Tibial artery (tissue), 4 donors: Measurements from ENCODE around the gene CHTF18.

Source experiments
- DNase-seq, 2 donors: peaks; one replicate each; pipeline ENCODE4 v3.0.0-alpha.2; 2019
- H3K27ac ChIP-seq, 2 donors: fragments of 200-600 bp; sonication (generic) in 1 of 2; 1 replicate in 1 of 2; 2 replicates in 1 of 2; pipeline ENCODE4 v1.5.1; 2018 to 2019; ENCODE audit warnings: mild to moderate bottlenecking in 1 of 2
- H3K27me3 ChIP-seq, 2 donors: fragments of 200-600 bp; sonication (generic) in 1 of 2; one replicate each; pipeline versions ENCODE4 v1.5.1 to v1.6.0; 2016 to 2019
- H3K36me3 ChIP-seq, 3 donors: fragments of 200-600 bp; sonication (generic) in 2 of 3; one replicate each; pipeline ENCODE4 v1.5.1; 2016 to 2019; ENCODE audit warnings: mild to moderate bottlenecking in 2 of 3
- H3K4me1 ChIP-seq, 4 donors: fragments of 200-600 bp; sonication (generic) in 2 of 4; 1 replicate in 3 of 4; 2 replicates in 1 of 4; pipeline ENCODE4 v1.5.1; 2016 to 2019
- H3K4me3 ChIP-seq, 2 donors: fragments of 200-600 bp; sonication (generic) in 1 of 2; 1 replicate in 1 of 2; 2 replicates in 1 of 2; pipeline ENCODE4 v1.5.1; 2018 to 2019; ENCODE audit warnings: mild to moderate bottlenecking in 2 of 2
- H3K9me3 ChIP-seq, 3 donors: fragments of 200-600 bp; sonication (generic) in 1 of 3; one replicate each; pipeline ENCODE4 v1.5.1; 2016 to 2019
- intact Hi-C: fragments of 100-400 bp; cut with DNase I; formaldehyde crosslinking; loops from one replicate; pipeline ENCODE4 v1.15.0; 2023; ENCODE audit warnings: low total_unique reads
- TF ChIP-seq, protein P1 (sequence below), 2 experiments: fragments of 200-600 bp in 1 of 2; fragments of 450-650 bp in 1 of 2; IDR thresholded peaks; one replicate each; pipeline ENCODE4 v1.5.1; 2017 to 2019; ENCODE audit warnings: antibody characterized with exemption in 2 of 2, mild to moderate bottlenecking in 1 of 2, moderate library complexity in 1 of 2

Gene CHTF18

DNA sequence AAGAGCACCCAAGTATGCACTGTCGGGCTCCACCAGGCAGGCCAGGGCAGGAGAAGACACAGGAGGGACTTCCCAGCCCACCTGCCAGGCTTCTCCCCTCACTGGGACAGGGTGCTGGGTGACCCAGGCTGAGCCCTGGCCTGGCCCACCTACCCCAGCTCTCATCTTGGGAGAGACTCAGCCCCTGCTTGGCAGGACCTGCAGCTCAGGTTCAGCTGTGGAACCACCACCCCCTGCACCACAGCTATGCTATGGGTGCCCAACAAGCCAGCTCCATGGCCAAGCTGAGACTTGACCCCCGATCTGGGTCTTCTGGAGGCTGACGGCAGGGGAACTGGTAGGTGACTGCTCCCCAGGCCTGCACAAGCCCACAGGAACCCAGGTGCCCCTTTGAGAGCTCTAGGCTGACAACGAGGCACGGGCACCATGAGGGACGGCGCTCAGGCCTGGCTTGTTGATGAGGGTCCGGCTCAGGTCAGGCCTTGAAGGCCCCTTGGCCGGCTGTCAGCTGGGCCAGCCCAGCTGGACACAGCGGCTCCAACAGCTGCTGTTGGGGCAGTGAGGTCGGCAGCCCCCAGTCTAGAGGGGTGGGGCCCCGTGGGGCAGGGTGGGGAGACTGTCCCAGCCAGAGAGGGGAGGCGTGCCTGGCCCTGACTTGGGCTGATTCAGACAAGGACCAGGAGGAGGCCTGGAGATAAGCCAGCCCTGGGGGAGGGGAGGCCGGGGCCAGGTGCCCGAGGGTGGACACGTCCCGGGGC lies 4.8 kb upstream of the CHTF18 start:
- DNase-seq, result no peak
- H3K27ac ChIP-seq, result no peak overlapping the region

DNA sequence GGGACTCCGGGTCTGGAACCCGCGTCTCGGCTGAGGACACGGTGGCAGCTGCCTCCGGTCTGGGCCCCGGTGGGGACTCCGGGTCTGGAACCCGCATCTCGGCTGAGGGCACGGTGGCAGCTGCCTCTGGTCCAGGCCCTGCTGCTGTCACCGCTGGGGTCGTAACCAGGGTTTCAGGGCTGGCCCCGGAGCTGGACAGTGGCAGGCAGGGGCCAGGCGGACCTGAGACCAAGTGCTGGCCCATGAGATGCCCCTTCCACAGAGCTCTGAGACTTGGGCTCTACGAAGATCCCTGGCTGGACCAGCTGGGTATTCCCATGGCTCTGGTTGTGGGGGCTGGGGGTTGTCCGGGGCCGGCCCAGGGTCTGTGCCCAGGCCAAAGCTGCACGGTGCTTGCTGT lies 4.0 kb upstream of the CHTF18 start:
- H3K4me3 ChIP-seq, result no peak overlapping the region
- peaks cover 0 to 47% of the 10 kb centered on the region in 2 donors for H3K27me3 ChIP-seq
- no peak for DNase-seq
- TF ChIP-seq, protein P1, sequence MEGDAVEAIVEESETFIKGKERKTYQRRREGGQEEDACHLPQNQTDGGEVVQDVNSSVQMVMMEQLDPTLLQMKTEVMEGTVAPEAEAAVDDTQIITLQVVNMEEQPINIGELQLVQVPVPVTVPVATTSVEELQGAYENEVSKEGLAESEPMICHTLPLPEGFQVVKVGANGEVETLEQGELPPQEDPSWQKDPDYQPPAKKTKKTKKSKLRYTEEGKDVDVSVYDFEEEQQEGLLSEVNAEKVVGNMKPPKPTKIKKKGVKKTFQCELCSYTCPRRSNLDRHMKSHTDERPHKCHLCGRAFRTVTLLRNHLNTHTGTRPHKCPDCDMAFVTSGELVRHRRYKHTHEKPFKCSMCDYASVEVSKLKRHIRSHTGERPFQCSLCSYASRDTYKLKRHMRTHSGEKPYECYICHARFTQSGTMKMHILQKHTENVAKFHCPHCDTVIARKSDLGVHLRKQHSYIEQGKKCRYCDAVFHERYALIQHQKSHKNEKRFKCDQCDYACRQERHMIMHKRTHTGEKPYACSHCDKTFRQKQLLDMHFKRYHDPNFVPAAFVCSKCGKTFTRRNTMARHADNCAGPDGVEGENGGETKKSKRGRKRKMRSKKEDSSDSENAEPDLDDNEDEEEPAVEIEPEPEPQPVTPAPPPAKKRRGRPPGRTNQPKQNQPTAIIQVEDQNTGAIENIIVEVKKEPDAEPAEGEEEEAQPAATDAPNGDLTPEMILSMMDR (IDR thresholded peaks at IDR 0.05), result no peak
- no peaks in the 10 kb centered on the region for H3K9me3 ChIP-seq
- no peak overlapping the region for H3K27ac ChIP-seq
- intact Hi-C loops, result no loop called here
- H3K36me3 ChIP-seq, result peaks cover 0 to 9% (median 0%) of the 10 kb centered on the region in 3 donors
- H3K4me1 ChIP-seq, result peaks cover 0 to 47% (median 19%) of the 10 kb centered on the region in 4 donors

More for the DNA sequence above, 4.8 kb upstream of the CHTF18 start:
- H3K4me3 ChIP-seq, result no peak overlapping the region
- H3K9me3 ChIP-seq, result no peaks in the 10 kb centered on the region
- H3K36me3 ChIP-seq, result peaks cover 0 to 9% (median 0%) of the 10 kb centered on the region in 3 donors
- intact Hi-C loops, result no loop called here
- TF ChIP-seq, protein P1 (IDR thresholded peaks at IDR 0.05), result no peak
- H3K27me3 ChIP-seq, result peaks cover 0 to 55% of the 10 kb centered on the region in 2 donors
- peaks cover 0 to 38% (median 11%) of the 10 kb centered on the region in 4 donors for H3K4me1 ChIP-seq

DNA sequence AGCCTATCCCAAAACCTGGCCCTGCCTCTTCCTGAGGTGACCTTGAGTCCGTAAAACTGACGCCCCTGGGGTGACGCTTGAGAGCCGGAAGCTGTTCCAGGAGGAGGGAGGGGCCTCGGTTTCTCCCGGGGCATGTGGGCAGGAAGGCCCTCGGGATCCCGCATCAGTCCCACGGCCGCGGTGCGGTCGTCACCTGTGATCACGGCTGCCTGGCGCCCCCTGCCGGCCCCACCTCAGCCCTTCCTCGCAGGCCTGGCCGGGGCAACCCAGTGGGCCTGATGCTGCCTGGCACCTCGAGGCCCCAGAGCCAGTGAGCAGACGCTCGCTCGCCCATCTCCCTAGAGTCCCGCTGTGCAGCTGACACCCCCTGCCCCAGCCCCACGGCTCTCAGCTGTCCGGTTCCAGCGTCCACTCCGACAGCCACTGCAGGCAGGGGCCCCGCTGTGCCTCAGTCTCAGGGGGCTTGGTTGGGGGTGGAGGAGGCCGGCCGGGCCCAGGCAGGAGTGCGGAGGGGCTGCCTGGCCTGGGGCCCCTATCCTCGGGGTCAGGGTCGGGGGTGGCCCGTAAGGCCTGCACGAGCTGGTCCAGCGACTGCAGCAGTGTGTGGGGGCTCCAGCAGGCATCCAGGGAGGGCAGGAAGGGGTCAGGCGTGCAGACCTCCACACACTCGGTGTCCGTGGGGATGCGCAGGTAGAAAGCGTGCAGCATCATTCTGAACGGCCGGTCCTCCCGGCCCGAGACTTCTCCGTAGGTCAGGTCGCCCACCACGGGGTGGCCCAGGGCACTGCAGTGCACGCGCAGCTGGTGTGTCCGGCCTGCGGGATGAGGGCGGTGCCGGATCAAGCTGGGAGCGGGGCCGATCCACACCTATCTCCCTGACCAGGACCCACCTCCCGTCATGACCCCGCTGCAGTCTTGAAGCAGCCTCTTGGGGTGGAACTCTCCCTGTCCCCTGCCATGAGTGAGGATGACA lies 2.6 kb upstream of the CHTF18 start:
- H3K4me1 ChIP-seq, result peaks cover 0 to 49% (median 21%) of the 10 kb centered on the region in 4 donors
- H3K27me3 ChIP-seq, result peaks cover 0 to 33% of the 10 kb centered on the region in 2 donors
- TF ChIP-seq, protein P1 (IDR thresholded peaks at IDR 0.05), result peak; percentile 55 to 60
- no peak overlapping the region for H3K4me3 ChIP-seq
- peak in 1 of 2 donors; percentile 38 for DNase-seq
- H3K36me3 ChIP-seq, result peaks cover 0 to 9% (median 0%) of the 10 kb centered on the region in 3 donors
- H3K9me3 ChIP-seq, result no peaks in the 10 kb centered on the region
- no peak overlapping the region for H3K27ac ChIP-seq
- intact Hi-C loops, result loop anchor here (2.0 kb wide), 1 partner anchor 73 kb away; no protein-coding TSS in a partner anchor

DNA sequence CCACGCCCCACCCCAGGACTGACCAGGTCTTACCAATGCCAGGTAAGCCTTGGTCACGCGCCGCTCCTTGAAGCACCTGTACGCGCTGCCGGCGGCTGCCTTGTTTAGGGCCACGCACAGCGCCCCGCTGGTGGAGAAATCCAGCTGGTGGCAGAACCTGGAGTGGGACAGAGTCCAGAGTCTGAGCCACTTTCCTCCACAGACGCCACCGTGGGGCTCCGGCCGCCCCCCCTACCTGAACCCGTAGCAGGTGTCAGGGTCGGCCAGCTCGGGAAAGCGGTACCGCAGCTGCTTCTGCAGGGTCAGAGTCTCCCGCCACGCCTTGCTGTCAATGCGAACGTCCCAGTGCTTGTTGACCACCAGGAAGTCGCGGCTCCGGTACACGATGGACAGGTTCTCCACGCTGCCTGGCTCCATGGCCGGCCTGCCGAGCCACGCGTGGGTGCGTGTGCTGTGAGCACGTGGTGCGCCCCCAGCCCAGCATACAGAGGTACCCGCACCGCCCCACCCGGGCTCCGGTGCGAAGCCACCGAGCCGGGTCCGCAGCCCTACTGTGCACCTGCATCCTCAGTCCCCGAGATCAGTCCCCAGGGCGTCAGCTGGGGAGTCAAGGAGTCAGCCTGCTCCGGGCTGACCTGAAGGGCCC lies 976 bp upstream of the CHTF18 start:
- peak overlapping the region; percentile 71 to 75 for H3K27ac ChIP-seq
- H3K36me3 ChIP-seq, result peaks cover 0 to 14% (median 0%) of the 10 kb centered on the region in 3 donors
- intact Hi-C loops, result loop anchor here (2.0 kb wide), 1 partner anchor 75 kb away; no protein-coding TSS in a partner anchor
- H3K4me3 ChIP-seq, result peak overlapping the region; percentile 92 to 100
- TF ChIP-seq, protein P1 (IDR thresholded peaks at IDR 0.05), result no peak
- H3K9me3 ChIP-seq, result no peaks in the 10 kb centered on the region
- DNase-seq, result no peak
- H3K4me1 ChIP-seq, result peaks cover 0 to 47% (median 21%) of the 10 kb centered on the region in 4 donors
- H3K27me3 ChIP-seq, result peaks cover 0 to 17% of the 10 kb centered on the region in 2 donors

DNA sequence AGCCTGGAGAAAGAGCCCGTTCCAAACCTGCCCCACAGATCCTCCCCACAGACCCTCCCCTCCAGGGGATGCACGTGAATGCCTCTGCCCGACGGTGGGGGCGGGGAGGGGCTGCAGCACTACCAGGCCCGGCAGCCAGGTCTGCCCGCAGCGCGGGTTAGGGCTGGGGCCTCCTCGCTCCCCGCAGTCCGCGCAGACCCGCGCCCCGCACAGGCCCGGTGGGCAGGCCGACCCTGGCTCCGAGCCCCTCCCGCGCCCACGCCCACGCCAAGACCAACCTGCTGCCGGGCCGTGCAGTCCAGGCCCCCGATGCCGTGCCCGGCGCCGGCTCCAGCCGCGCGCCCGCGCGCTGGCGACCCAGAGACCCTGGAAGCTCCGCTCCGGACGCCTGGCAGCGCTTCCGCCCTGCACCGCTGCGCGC lies 432 bp upstream of the CHTF18 start, which contains the start of gene RPUSD1:
TSS of gene RPUSD1 (minus strand) at position 404 of the 421 bp plus-strand sequence. CDS start 644 bp downstream, outside the sequence.
- Histone ChIP-seq H3K4me1 (peaks cover 0 to 42% (median 21%) of the 10 kb centered on the region in 4 donors), H3K36me3 (peaks cover 0 to 20% (median 0%) of the 10 kb centered on the region in 3 donors), H3K9me3 (no peaks in the 10 kb centered on the region), H3K27ac (peak within 1 kb of the TSS; percentile 71 to 75), H3K27me3 (peaks cover 0 to 11% of the 10 kb centered on the region in 2 donors), H3K4me3 (peak within 1 kb of the TSS; percentile 92 to 100)
- TF ChIP-seq, protein P1 (IDR thresholded peaks at IDR 0.05), result no peak
- DNase-seq, result no peak
- intact Hi-C loops, result loop anchor here (2.0 kb wide), 1 partner anchor 75 kb away; no protein-coding TSS in a partner anchor
